ENCODE results near the gene RGS14.
A peak's percentile ranks its signal among the peaks of the same experiment; 100 is the strongest.

DNA sequence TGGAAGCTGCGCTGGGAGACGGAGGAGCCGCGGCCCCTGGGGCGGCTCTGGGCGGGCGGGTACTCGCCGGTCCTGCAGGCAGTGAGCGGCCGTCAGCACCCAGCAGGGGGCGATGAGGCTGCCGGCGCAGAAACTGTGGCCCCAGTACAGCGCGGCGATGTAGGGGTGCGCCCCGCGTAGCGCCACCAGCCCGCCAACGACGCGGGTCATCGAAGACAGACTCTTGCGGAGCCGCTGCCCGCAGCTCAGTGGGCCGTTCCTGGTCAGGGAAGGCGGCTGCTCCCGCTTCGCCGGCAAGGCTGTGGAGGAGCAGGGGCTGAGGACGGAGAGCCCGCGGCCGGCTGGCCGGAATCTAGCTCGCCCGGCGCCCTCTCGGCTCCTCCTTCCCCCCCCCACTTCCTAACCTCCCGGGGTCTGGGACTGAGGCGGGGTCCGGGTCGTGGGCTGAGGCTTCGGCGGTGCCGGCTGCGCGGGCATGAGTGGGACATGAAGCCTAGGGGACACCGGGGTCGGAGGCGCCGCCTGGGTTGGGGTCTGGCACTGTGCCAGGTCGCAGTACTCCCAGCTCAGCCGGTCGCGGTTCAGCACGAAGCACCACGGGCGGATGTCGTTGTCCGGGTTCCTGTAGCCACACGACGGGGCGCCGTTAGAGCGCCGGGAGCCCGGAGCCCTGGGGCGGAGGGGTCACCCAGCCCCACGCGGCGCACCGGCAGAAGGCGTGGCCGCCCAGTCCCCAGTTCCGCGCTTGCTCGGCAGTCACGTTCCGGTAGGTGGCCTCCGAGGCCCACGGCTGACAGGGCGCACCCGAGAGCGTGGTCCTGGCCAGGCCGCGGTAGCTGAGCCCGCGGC is 46.3 kb downstream of the RGS14 start:
- TF ChIP-seq, protein P1, sequence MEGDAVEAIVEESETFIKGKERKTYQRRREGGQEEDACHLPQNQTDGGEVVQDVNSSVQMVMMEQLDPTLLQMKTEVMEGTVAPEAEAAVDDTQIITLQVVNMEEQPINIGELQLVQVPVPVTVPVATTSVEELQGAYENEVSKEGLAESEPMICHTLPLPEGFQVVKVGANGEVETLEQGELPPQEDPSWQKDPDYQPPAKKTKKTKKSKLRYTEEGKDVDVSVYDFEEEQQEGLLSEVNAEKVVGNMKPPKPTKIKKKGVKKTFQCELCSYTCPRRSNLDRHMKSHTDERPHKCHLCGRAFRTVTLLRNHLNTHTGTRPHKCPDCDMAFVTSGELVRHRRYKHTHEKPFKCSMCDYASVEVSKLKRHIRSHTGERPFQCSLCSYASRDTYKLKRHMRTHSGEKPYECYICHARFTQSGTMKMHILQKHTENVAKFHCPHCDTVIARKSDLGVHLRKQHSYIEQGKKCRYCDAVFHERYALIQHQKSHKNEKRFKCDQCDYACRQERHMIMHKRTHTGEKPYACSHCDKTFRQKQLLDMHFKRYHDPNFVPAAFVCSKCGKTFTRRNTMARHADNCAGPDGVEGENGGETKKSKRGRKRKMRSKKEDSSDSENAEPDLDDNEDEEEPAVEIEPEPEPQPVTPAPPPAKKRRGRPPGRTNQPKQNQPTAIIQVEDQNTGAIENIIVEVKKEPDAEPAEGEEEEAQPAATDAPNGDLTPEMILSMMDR (conservative IDR thresholded peaks at IDR 0.05; ENCODE audit: low read length), result peak; percentile 78
- TF ChIP-seq EZH2phosphoT487 (IDR thresholded peaks at IDR 0.05; ENCODE audit: borderline replicate concordance, low read depth, low read length), result no peak
